ENCODE data around the gene HDAC1.

The HDAC1 gene

DNA sequence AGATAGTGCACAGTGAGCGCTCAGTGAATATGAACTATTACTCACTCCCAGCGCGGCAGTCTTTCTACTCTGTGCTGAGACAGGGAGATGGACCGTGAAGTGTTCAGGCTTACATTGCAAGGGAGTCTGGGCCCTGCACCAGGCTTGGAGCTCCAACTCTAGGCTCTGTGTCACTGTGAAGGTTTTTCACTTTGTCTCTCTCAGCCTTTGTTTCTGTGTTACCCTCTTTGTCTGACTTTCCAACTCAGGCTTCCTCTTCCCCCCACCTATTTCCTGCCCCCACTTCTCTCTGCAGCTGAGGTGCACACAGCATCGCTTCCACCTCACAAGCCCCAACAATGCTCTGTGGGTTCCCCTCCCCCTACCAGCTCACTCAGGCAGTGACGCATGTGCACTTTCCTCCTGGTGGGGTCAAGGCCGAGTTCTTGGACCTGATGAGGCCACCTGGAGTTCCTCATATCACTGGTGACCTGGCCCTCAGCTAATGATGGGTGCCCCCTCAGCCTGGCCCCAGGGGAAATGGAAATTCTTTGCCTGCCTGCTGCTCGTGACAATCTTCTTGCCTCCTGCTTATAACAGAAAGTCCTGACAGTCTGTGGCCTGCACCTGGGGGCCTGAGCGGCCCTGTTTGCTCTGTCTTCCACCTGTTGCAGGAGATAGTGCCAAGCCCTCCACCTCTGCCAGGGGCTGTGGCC lies 41.9 kb upstream of the HDAC1 start:
- TF ChIP-seq FOXP2 (optimal IDR thresholded peaks at IDR 0.05; ENCODE audit: borderline replicate concordance, extremely low read depth, extremely low read length, insufficient read depth), result no peak
- no peak for TF ChIP-seq SIN3A (IDR thresholded peaks at IDR 0.05; ENCODE audit: borderline replicate concordance, insufficient read depth, low read length)
- no peak for TF ChIP-seq POLR2AphosphoS5 (IDR thresholded peaks at IDR 0.05; ENCODE audit: low read depth, low read length)
- TF ChIP-seq TAF1 (IDR thresholded peaks at IDR 0.05; ENCODE audit: borderline replicate concordance, insufficient read depth, low read length), result no peak
- TF ChIP-seq, protein P1, sequence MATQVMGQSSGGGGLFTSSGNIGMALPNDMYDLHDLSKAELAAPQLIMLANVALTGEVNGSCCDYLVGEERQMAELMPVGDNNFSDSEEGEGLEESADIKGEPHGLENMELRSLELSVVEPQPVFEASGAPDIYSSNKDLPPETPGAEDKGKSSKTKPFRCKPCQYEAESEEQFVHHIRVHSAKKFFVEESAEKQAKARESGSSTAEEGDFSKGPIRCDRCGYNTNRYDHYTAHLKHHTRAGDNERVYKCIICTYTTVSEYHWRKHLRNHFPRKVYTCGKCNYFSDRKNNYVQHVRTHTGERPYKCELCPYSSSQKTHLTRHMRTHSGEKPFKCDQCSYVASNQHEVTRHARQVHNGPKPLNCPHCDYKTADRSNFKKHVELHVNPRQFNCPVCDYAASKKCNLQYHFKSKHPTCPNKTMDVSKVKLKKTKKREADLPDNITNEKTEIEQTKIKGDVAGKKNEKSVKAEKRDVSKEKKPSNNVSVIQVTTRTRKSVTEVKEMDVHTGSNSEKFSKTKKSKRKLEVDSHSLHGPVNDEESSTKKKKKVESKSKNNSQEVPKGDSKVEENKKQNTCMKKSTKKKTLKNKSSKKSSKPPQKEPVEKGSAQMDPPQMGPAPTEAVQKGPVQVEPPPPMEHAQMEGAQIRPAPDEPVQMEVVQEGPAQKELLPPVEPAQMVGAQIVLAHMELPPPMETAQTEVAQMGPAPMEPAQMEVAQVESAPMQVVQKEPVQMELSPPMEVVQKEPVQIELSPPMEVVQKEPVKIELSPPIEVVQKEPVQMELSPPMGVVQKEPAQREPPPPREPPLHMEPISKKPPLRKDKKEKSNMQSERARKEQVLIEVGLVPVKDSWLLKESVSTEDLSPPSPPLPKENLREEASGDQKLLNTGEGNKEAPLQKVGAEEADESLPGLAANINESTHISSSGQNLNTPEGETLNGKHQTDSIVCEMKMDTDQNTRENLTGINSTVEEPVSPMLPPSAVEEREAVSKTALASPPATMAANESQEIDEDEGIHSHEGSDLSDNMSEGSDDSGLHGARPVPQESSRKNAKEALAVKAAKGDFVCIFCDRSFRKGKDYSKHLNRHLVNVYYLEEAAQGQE (IDR thresholded peaks at IDR 0.05; ENCODE audit: insufficient read depth in 1 of 2, low read depth in 2 of 2, low read length in 2 of 2), result no peak

DNA sequence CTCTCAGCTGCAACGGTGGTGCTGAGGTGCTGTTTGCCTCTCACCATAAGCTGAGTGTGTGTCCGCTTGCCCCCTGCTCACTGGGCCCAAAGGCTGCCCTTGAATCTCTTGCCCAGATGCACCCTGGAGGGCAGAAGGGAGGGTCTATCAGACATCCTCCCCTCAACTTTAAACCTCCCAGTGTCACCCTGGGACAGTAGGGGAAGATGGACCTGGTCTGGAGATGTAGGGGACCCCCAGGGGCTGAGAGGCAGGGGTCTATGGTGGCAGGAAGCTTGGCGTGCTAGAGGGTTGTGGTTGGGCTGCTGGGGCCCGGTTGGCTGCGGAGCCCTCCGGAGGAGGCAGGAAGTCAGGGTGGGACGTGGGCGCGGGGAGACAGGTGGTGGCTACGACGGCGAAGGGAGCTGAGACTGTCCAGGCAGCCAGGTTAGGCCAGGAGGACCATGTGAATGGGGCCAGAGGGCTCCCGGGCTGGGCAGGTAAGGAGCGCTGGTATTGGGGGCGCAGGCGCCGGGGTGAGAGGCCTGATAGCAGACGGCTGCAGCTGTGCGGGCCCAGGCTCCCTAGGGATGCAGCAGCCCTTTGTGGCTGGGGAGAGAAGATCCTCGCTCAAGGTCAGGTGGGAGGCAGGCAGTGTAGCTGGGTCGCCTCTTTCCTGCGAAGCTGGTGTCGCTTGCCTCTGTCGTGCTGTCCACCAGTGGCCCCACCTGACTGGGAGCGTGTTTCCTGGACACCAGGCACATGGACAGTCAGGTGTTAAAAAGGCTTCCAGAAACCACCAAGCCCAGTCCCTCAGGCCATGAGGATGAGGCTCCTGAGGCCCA lies 40.8 kb upstream of the HDAC1 start, which contains the start of gene LCK:
LCK (plus strand) TSS at position 373 of the 824 bp plus-strand sequence. CDS start 23,065 bp downstream, outside the sequence.
- no peak for TF ChIP-seq POLR2AphosphoS5 (IDR thresholded peaks at IDR 0.05; ENCODE audit: low read depth, low read length)
- TF ChIP-seq, protein P1 (IDR thresholded peaks at IDR 0.05; ENCODE audit: insufficient read depth in 1 of 2, low read depth in 2 of 2, low read length in 2 of 2), result no peak

DNA sequence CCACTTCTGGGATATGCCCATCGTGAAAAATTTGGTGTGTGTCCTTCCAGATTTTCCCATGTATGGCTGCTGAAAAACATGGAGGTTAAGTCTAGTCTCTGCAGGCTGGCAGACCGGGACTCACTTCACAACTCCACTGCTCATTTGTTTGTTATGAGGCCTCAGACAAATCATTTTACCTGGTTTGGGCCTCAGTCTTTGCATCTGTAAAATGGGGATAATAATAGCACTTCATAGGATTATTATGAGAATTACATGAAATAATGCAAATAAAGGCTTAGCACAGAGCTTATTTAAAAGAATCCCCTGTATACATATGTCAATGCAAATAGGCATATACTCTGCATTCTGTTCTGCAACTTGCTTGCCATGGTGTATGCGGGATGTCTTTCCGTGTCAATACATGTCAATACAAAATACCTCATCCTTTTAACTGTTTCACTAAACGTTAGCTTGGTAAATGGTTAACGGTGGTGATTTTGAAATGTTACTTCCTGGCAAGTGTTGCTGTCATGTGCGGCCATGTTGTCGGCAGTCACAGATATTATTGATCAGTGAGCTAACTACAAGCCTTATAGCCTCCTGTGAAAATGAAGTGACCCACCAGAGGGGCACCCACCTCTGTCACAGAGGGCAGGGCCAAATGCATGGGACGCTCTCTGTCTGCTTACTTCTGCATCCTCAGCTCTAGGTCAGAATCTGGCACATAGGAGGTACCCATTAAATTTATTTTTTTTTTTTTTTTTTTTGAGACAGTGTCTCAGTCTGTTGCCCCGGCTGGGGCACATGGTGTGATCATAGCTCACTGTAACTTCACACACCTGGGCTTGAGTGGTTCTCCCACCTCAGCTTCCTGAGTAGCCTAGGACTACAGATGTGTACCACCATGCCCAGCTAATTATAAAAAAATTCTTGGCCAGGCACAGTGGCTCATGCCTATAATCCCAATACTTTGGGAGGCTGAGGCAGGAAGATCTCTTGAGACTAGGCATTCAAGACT lies 36.5 kb upstream of the HDAC1 start:
- TF ChIP-seq POLR2AphosphoS5 (IDR thresholded peaks at IDR 0.05; ENCODE audit: low read depth, low read length) (no peak), TAF1 (IDR thresholded peaks at IDR 0.05; ENCODE audit: borderline replicate concordance, insufficient read depth, low read length) (no peak), FOXP2 (optimal IDR thresholded peaks at IDR 0.05; ENCODE audit: borderline replicate concordance, extremely low read depth, extremely low read length, insufficient read depth) (no peak), SIN3A (IDR thresholded peaks at IDR 0.05; ENCODE audit: borderline replicate concordance, insufficient read depth, low read length) (no peak)
- TF ChIP-seq, protein P1 (IDR thresholded peaks at IDR 0.05; ENCODE audit: insufficient read depth in 1 of 2, low read depth in 2 of 2, low read length in 2 of 2), result no peak

DNA sequence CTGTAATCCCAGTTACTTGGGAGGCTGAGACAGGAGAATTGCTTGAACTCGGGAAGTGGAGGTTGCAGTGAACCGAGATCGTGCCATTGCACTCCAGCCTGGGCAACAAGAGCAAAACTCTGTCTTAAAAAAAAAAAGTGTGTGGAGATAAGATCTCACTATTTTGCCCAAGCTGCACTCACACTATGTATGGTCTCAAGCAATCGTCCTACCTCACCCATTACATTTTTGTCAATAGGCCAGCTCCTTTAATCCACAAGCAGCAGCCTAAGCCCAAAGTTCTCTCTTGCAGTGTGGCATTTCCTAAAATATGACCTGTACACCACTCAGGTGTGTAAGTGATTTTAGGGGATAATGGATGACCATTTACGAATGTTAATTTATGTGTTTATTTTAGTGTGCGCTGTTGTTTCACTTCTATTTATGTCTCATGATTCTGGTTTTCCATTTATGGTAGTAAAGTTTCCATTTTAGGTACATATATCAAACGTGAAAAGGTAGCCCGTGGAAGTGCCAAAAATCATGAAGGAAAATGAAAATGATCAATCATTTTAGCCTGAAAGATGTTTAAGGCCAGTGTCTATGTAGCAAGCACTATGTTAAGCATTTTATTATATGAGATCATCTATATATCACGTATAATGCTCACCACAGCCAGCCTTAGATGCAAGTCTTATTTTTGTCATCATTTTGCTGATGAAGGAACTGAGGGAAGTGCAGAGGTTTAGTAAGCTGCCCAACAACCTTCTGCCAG lies 35.2 kb upstream of the HDAC1 start:
- no peak for TF ChIP-seq FOXP2 (optimal IDR thresholded peaks at IDR 0.05; ENCODE audit: borderline replicate concordance, extremely low read depth, extremely low read length, insufficient read depth)
- TF ChIP-seq POLR2AphosphoS5 (IDR thresholded peaks at IDR 0.05; ENCODE audit: low read depth, low read length), result no peak
- TF ChIP-seq, protein P1 (IDR thresholded peaks at IDR 0.05; ENCODE audit: insufficient read depth in 1 of 2, low read depth in 2 of 2, low read length in 2 of 2), result no peak
- TF ChIP-seq SIN3A (IDR thresholded peaks at IDR 0.05; ENCODE audit: borderline replicate concordance, insufficient read depth, low read length), result no peak
- no peak for TF ChIP-seq TAF1 (IDR thresholded peaks at IDR 0.05; ENCODE audit: borderline replicate concordance, insufficient read depth, low read length)

Data from PFSK-1 (cell line).